Activated naive CD4-positive, alpha-beta T cell treated with anti-CD3 and anti-CD28 coated beads, Interleukin-2, amount 50 U/mL, for 16 hours (primary cell): ENCODE measurements around the gene TRIM44.

Experiments used
- DNase-seq: peaks from one replicate; pipeline ENCODE4 v3.0.0-alpha.2; 2020

The TRIM44 gene

DNA sequence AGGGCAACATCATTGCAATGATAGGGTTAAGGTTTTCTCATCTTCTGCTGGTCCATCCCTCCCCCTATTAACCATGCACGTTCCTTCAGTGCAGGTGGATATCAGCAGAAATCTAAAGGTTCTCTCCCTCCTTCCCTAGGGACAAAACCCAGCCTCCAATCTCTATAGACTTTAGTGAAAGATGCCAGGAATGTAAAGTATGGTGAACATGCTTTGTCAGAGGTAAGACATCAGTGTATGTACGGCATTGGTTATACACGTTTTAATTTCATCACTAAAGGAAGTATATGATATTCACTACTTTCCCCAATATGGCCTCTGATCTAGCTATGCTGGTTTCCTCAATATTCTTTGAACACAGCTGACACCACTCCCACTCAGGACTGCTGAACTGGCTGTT is 200.1 kb downstream of the TRIM44 start:
- DNase-seq: no peak

DNA sequence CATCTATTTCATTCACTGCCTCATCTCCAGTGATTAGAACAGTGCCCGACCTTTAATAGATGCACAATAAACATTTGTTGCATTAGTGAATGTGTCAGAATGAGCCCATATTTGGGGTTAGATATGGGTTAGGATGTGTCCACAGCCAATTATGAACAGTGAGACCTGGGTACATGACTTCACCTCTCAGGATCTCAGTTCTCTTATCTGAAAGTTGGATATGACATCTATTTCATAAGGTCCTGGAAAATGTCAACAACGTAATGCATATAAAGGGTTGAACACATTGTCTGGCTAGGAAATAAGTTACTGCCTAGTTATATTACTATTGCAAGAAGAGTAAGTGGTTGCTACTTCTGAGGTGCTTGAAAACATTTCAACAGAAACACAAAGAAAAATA is 201.6 kb downstream of the TRIM44 start:
- DNase-seq: no peak

DNA sequence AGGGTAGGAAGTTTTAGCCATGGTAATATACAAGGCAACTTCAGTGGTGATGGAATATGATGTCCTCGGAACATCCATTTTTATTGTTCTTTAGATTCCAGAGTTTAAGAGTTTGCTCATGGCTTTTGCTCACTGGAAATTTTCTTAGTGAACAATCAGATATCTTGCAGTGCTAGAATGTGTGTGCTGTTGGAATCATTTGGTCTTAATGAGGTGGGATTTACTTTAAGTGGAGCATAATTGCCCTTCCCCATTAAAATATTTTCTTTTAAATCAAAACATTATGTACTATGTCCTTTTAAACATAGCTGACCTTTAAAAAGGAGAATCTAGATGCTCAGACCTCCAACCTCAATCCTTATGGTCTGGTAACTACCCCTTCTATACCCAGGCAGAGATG is 204.0 kb downstream of the TRIM44 start:
- DNase-seq: no peak
